AG08396 (cell line): ENCODE results near the gene PARD3B.

Experiments used
- DNase-seq: peaks from one replicate; pipeline ENCODE4 v3.0.0; 2012; ENCODE audit warnings: low spot score, mixed read lengths

PARD3B gene

DNA sequence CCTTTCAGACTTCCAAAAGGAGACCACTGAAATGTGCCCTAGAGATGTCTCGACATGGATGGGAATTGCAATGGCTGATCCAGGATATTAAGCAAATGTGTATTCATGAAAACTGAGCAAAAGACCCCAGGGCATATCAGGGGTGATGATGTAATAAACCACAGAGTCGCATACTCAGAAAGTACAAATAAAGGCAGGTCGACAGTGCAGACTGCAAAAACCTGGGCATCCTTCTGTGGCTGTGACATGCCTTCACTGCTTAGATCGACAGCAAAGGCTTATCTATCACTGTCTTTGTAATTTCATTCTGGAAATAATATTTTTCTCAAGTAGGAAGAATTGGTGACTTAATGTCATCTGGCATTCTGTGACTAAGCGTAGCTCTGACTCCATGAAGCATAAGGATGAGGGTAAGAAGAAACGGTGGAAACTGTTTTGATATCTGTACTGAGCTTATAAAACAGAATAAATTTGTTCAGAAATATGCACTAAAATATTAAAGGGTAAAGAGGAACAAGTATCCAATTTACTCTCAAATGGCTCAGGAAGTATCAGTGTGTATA lies 1021.4 kb downstream of the PARD3B start:
- DNase-seq, result no peak

GRCh38 chr2:205568620-205569019 lies 1023.3 kb downstream of the PARD3B start:
- DNase-seq, result no peak

GRCh38 chr2:205570648-205571047 lies 1025.4 kb downstream of the PARD3B start:
- no peak for DNase-seq

DNA sequence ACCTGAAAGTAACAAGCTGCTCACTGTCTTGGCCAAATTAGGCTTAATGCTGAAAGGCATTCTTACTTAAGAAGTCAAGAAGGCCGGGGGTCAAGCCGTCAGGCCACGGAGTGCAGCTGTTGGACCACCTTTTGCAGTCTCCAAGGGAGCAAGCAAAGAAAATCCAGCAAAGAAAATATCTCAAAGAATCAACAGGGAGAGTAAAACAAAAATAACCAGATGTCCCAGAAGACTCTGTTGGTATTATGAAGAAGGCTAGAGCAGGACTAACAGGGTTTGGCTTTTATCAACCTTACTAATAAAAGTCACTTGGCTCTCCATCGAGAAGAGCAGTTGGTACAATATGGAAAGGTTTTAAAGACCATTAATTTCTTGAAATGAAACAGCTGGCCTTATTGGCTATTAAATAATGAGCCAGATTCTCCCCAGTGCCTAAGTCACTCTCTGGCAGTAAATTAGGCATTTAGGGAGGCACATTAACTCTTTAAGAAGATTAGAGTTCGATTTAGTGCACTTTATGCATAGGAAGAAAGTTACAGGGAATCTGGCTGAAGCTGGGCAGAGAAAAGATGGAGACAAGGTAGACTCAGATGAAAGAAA lies 1026.2 kb downstream of the PARD3B start:
- DNase-seq, result no peak

DNA sequence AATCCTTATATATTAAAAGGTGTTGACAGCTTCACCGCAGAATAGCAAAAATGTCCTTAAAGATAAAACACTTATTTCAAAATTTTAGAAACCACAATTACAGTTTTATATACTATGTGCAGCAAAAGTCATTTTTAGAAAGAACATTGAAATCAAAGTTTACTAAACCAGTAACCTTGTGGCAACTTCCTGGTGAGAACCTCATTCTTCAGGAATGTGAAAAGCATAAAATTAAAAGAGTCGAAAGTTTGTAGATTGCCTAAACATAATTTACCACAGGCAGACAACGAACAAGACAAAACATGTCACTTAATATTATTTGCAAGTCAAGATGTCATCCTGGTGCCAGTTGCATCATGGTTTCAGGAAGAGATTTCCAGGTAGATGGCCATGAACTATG lies 1028.7 kb downstream of the PARD3B start:
- DNase-seq, result no peak

DNA sequence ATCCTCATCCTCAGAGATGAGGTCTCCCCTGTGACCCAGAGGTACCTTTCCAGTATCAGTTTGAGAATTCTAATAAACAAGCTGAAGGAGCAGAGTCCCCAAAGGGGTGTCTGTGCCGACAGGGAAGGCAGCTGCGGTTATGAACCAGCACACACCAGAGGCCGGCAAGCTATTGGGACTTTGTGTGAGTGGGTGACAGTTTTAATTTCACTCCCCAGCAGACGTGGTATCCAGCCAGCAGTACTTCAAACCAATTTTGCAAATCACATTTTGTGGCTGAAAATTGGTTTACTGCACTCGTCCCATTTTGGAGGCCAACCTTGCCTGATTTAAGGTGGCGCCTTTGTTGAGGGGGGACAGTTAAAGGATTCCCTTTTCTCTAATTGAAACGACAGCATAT lies 1034.1 kb downstream of the PARD3B start:
- no peak for DNase-seq

DNA sequence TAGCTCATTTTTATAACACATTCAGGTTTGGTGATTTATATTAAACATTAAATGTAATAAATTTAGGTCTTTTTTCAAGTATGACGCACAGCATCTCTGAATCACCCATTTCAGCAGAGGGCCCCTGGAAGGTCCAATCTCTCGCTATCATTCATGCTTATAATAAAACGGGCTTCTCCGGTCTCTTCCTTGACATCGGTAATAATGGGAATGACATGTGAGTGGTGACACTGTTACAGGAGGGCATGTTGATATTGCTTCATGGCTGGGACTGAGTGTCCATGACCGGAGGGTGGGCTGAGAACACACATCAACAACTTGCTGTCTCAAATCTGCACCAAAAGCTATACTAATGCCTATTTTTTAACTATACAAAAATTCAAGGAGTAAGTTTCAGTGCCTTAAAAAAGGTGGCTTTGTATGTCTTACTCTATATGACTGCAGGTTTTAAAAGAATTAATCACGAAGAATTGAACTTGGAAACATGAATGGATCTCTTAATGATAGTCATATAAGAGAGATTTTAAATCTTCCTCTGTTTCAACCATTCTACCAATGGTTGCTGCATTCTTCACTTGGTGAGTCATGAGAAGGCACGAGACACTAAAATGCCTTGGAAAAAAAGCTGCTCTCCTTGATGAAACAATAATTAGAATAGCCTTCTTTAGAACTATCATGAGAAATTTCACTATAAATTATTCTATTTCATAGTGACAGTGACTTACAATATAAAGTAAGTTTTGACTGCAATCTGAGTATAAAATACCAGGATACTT lies 1035.1 kb downstream of the PARD3B start:
- peak; percentile 21 for DNase-seq

- DNase-seq, result no peak
Observed at GRCh38 chr2:205582366-205582765, 1037.1 kb downstream of the PARD3B start.

DNA sequence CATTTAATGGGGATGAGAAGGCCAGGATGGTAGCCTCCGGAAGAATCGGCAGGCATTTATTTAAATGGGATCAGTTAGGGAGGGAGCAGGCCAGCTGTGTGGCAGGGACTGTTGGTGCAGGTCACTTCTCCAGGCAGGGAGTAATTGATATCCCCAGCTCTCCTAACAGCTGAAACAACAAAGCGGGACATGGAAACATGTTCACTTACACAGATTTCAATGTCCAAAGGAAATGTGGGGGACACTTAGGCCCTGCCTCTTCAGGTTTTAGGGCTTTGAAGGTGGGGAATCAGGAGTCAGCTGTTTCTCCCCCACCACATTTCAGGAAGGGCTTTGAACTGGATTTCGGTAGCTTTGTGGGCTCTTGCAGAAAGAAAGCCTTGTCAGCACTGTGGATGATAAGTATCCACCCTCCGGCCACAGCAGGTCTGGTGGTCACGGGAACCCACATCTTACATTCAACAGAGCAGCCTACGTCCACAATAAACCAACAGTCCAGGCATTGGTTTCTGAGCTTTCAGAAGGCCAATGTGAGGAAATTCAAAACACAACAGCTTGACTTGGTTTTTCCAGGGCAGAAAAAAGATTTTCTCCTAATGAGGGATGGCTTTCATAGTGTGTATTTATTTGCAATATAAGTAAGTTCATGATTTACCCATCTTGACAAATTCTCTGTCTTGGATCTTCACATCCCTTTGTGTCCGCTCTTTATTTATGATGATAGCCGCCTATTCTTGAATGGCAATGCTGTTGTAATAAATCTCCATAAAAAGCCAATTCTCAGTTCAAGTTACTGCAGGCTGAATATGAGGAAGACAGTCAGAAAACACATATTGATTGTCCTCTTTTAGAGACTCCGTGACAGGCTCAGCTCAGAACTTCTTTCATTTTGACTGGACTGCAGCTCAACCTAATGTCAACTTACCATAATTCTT lies 1040.4 kb downstream of the PARD3B start:
- DNase-seq, result no peak

DNA sequence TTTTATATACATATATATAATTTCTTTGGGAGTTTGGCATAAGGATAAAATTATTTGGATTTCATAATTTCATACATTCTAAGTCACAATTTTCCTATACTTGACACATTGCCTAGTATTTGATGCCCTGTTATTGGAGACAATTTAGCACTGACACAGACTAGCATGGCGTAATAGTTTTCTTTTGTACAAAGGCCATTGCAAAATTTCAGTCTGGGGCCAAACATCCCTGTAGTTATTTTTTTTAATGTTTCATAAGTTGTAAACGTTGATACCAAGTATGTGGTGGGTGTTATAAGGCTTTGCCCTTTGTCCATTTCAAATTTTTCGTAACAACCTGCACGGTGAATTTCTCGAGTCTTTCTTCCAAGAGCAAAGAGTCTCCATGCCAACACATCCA lies 1041.4 kb downstream of the PARD3B start:
- no peak for DNase-seq

GRCh38 chr2:205589479-205589878 lies 1044.2 kb downstream of the PARD3B start:
- no peak for DNase-seq

- DNase-seq, result no peak
Observed at GRCh38 chr2:205590759-205591158, 1045.5 kb downstream of the PARD3B start.

DNA sequence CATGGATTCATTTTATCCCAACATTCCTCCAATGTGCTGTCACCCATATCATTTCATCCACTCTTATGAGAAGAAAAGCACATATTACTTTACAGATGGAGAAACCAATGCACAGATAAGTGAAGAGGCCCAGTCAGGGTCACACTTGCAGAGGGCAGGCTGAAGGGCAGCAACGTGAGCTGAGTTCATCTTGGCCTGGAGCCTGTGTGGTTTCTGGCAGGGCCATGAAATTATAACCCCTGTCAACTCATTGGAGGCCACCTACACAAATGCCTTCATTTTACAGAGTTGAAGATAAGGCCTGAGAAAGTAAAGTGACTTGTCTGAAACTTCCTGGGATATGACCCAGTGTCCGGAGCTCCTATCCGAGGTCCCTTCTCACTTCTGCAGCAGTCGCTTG lies 1048.6 kb downstream of the PARD3B start:
- no peak for DNase-seq

DNA sequence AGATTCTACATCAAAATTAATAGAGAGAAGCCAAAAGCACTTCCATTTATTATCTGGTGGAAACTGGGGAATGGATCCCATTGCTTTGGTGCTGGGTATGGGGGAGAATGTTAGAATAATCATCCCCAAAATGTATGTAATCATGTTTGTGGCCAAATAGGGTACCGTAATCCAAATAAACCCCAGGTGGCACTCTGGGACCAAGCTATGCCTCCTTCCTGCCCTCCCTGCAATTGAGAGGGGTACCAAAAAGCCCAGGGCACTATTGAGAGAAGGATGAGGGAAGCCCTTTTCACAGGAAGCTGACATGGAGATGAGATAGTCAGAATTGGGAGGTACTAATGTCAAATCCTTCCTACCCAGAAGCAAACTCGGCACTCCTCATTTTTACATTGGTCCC lies 1051.3 kb downstream of the PARD3B start:
- DNase-seq, result no peak

DNA sequence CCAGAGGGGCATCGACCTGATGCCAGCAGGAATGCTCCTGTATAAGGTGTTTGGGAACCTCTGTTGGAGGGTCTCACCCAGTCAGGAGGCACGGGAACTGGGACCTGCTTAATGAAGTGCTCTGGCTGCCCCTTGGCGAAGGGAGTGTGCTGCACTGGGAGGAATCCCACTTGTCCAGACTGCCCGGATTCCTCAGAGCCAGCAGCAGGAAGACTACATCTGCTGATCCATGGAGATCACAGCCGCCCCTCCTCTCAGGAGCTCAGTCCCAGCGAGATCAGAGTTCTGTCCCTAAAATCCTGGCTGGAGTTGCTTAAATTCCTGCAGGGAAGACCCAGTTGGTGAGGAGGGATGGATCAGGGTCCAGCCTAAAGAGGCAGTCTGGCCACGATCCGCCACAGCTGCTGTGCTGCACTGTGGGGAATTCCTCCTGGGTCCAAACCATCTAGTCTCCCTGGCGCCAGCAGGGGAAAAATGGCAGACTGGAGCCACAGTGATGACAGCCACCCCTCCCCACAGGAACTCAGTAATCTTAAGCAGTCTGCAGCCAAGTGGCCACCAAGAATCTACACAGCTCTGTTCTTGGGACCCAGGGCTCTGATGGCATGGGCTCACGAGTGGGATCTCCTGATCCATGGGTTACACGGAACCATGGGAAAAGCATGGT lies 1060.5 kb downstream of the PARD3B start:
- DNase-seq, result no peak

DNA sequence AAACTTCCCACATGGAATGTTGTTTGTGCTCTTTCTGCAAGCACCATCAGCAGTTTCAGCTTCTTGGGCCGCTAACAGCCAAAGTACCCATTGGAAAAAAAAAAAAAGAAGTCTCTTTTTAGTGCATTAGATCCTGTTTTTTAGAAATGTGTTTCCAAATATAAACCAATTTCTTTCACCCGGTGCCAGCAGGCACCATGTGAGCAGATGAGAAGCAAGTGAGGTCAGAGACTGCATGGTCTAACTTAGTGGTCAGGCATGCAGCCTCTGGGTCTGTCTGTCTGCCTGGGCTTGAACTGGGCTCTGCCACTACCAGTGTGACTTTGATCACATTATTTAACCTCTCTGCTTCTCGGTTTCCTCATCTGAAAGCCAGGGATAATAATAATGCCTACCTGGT lies 1061.9 kb downstream of the PARD3B start:
- no peak for DNase-seq

DNA sequence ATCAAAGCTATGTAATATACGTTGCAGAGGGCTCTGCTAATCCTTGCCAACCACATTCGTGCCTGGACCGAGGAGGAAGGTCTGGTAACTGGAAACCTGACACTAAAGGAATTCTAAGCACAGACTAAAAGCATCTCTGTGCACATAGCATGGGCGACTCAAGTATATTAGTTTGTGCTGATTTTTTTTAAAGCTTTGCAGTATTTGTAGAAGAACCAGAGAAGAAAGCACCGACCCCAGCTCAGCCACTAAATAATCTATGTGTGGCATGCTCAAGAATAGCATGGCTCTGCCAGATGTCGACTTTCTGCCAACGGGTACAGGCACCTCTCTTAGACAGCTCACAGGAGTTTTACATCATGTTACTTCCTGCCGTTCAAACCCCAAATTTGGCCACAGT lies 1063.8 kb downstream of the PARD3B start:
- DNase-seq, result no peak

DNA sequence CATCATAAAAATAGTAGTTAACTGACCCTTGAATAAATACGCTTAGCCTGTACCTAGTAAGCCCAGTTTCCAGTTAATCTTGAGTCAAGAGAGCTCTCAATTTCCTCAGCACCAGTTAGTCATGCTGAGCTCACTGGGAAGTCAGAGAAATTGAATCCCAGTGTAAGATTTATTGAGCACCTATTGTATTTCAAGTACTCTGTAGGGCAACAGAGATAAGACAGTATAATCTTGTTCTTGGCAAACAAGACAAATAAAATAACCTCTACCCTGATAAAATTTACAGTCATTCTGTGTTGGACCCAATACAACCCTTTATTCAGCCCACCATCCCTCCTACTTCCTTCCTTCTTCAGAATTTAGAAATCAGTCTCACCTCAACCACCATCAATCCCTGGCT lies 1065.2 kb downstream of the PARD3B start:
- no peak for DNase-seq

DNA sequence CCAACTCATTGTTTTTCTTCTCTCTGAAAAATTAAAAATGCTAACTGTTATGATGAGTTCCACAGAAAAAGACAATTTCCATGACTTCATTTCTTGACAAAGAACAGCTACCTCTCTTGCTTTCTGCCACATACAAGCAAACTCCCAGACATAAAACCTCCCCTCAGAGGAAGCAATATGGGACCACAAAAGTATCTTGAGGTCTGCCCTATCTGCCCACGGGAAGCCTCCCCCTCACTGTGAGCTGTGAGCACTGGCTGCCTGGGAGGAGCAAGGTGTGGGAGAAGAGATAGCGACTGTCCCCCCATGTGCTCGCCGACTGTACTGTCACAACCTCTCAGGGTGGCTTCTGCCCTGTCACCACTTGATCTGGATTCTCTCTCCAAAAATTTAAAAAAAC lies 1067.4 kb downstream of the PARD3B start:
- DNase-seq, result no peak

DNA sequence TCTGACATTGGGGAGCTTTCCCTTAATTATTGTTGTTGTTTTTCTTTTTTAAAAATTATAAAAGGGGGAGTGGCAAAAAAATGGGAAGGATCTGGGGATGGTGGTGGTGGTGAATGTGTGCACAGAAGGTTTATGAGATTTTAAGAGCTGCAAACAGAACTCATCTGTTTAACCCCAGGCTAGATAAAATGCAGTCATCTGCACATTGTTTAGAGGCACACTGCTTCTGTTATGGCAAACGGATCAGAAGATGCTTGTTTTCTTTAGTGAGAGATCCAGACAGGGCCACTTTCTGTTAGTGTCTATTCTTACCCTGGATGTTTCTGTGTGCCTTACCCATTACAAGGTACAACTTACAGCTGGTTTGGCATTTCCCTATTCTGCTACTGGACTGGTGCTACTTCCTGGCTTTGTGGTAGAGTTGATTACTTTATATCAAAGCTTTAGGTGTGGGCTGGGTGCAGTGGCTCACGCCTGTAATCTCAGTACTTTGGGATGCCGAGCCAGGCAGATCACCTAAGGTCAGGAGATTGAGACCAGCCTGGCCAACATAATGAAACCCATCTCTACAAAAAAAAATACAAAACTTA lies 1068.8 kb downstream of the PARD3B start:
- DNase-seq, result no peak

DNA sequence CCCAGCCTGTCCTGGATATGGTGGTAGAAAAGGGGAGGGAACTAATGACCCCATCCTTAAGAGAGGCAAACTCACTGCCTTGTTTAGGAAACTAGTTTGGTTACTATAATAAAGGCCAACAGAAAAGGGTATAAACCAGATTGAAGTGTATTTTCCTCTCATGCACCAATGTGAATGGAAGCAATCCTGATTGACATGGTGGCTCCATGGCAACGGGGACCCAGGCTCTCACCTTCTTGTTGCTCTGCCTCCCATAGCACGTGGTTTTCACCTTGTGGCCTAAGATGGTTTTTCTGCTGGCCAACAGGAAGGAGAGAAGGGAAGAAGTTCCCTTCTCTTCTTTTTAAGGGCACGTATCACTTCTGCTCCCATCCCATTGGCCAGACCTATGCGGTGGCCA lies 1069.7 kb downstream of the PARD3B start:
- DNase-seq, result no peak

DNA sequence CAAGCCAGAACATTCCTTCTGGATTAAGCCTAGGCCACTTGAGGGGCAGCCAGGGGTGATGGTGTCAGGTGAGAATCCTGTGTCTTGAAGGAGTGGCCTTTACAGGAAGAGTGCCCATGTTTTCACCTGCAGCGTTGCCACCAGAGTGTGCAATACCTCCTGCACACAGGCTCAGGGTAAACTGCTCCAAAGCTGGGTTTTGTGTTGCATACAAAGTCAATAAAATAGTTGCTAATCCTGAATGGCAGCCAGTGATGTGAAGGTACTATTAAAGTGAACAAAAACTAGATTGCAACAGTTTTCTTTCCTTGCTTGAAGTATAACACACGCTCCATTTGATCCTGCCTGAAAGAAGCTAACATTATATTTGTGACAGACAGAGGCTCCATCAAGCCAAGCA lies 1072.6 kb downstream of the PARD3B start:
- no peak for DNase-seq
